DND-41 (cell line): ENCODE data around the gene GAS7.

Source experiments
- CTCF ChIP-seq: IDR thresholded peaks from 2 replicates; pipeline ENCODE4 v1.5.1; 2012; ENCODE audit warnings: borderline replicate concordance, low read length, moderate library complexity, mild to moderate bottlenecking; ENCODE audit not compliant: poor library complexity, severe bottlenecking; ENCODE audit errors: extremely low read depth
- EZH2 ChIP-seq: IDR thresholded peaks from 3 replicates; pipeline ENCODE4 v1.6.1; 2012; ENCODE audit warnings: borderline replicate concordance, low read depth, mild to moderate bottlenecking, moderate library complexity, low read length, inconsistent platforms; ENCODE audit not compliant: severe bottlenecking

GRCh38 chr17:10073941-10074340 lies 124.5 kb downstream of the GAS7 start:
- no peak for TF ChIP-seq CTCF
- no peak for TF ChIP-seq EZH2
